DMS114 treated with DMSO at 0.1 percent for 48 hours (cell line): ENCODE measurements around the gene KIAA0513.
A peak's percentile ranks its signal among the peaks of the same experiment; 100 is the strongest.

Experiments used
- DNase-seq: peaks from one replicate; lab custom pipeline; 2025; ENCODE audit not compliant: unreplicated experiment; lab: John Stamatoyannopoulos, UW

Gene KIAA0513

GRCh38 chr16:85027349-85027957 lies at the start of gene KIAA0513:
Gene KIAA0513, plus strand, starts transcription at chr16:85027795. Its CDS starts 39,277 bp downstream, at chr16:85067072.
- peak; percentile 77 for DNase-seq

- DNase-seq: no peak
Measured at GRCh38 chr16:84979516-84979915, 48.1 kb upstream of the KIAA0513 start.

GRCh38 chr16:84982434-84982833 lies 45.2 kb upstream of the KIAA0513 start:
- no peak for DNase-seq

GRCh38 chr16:84985079-84986065 lies 42.2 kb upstream of the KIAA0513 start:
- no peak for DNase-seq

GRCh38 chr16:84986102-84986501 lies 41.5 kb upstream of the KIAA0513 start:
- DNase-seq: no peak

GRCh38 chr16:84986879-84987278 lies 40.7 kb upstream of the KIAA0513 start:
- DNase-seq: no peak

- DNase-seq: no peak
Measured at GRCh38 chr16:84988328-84989080, 39.1 kb upstream of the KIAA0513 start.

- no peak for DNase-seq
Measured at GRCh38 chr16:84989749-84990620, 37.6 kb upstream of the KIAA0513 start.

- DNase-seq: no peak
Measured at GRCh38 chr16:84990782-84991181, 36.8 kb upstream of the KIAA0513 start.

- no peak for DNase-seq
Measured at GRCh38 chr16:84992717-84993075, 34.9 kb upstream of the KIAA0513 start.

- DNase-seq: no peak
Measured at GRCh38 chr16:84993926-84994325, 33.7 kb upstream of the KIAA0513 start.

- no peak for DNase-seq
Measured at GRCh38 chr16:84995663-84996062, 31.9 kb upstream of the KIAA0513 start.

- DNase-seq: no peak
Measured at GRCh38 chr16:84996365-84996764, 31.2 kb upstream of the KIAA0513 start.

GRCh38 chr16:84999200-84999599 lies 28.4 kb upstream of the KIAA0513 start:
- DNase-seq: no peak

- DNase-seq: no peak
Measured at GRCh38 chr16:84999857-85000480, 27.6 kb upstream of the KIAA0513 start.

- DNase-seq: no peak
Measured at GRCh38 chr16:85002099-85002541, 25.5 kb upstream of the KIAA0513 start.

GRCh38 chr16:85002608-85003007 lies 25.0 kb upstream of the KIAA0513 start:
- DNase-seq: no peak

GRCh38 chr16:85003076-85003475 lies 24.5 kb upstream of the KIAA0513 start:
- DNase-seq: no peak

- no peak for DNase-seq
Measured at GRCh38 chr16:85003725-85004586, 23.6 kb upstream of the KIAA0513 start.
